Esophagus muscularis mucosa (tissue), 4 donors: ENCODE measurements around the gene RPLP1. TPM values are rescaled to one million over a fixed set of nuclear protein-coding genes. Genes with fewer than 3 reads are reported as not detected.

Experiments
- DNase-seq: peaks from one replicate; pipeline ENCODE4 v3.0.0-alpha.2; 2017; ENCODE audit errors: extremely low spot score
- H3K27ac ChIP-seq, 4 donors: fragments of 200-600 bp; sonication (generic); replicated peaks in 1 of 4; 1 replicate in 3 of 4; 2 replicates in 1 of 4; pipeline ENCODE4 v1.5.1; 2016 to 2019; ENCODE audit warnings: mild to moderate bottlenecking in 1 of 4
- H3K27me3 ChIP-seq, 4 donors: fragments of 200-600 bp; sonication (generic); one replicate each; pipeline versions ENCODE4 v1.5.1 to v1.6.0; 2016 to 2019
- H3K36me3 ChIP-seq, 4 donors: fragments of 200-600 bp; sonication (generic); one replicate each; pipeline ENCODE4 v1.5.1; 2016 to 2019
- H3K4me1 ChIP-seq, 4 donors: fragments of 200-600 bp; sonication (generic); one replicate each; pipeline ENCODE4 v1.5.1; 2016 to 2019
- H3K4me3 ChIP-seq, 4 donors: fragments of 200-600 bp; sonication (generic); 1 replicate in 2 of 4; 2 replicates in 2 of 4; pipeline ENCODE4 v1.5.1; 2016 to 2019; ENCODE audit warnings: mild to moderate bottlenecking in 4 of 4, moderate library complexity in 1 of 4
- H3K9me3 ChIP-seq, 4 donors: fragments of 200-600 bp; sonication (generic); 1 replicate in 3 of 4; 2 replicates in 1 of 4; pipeline ENCODE4 v1.5.1; 2016 to 2019
- CTCF ChIP-seq, 3 experiments: fragments of 200-600 bp in 2 of 3; fragments of 450-650 bp in 1 of 3; sonication (generic) in 2 of 3; IDR thresholded peaks; one replicate each; pipeline ENCODE4 v1.5.1; 2017 to 2019; ENCODE audit warnings: antibody characterized with exemption in 3 of 3, mild to moderate bottlenecking in 2 of 3, moderate library complexity in 1 of 3
- EP300 ChIP-seq: sonication (generic); formaldehyde crosslinking; IDR thresholded peaks from one replicate; pipeline ENCODE4 v1.6.1; 2017; ENCODE audit warnings: antibody characterized with exemption
- POLR2A ChIP-seq: fragments of 450-650 bp; IDR thresholded peaks from one replicate; pipeline ENCODE4 v1.6.1; 2017; ENCODE audit warnings: antibody characterized with exemption, moderate library complexity, mild to moderate bottlenecking, low read depth
- POLR2AphosphoS5 ChIP-seq, 2 donors: sonication (generic); formaldehyde crosslinking; IDR thresholded peaks; one replicate each; pipeline ENCODE4 v1.6.1; 2017; ENCODE audit warnings: antibody characterized with exemption in 2 of 2
- WGBS: methylation state at CpG from one replicate; pipeline ENCODE4 v1.1.5; 2018; 5-methylcytosine and 5-hydroxymethylcytosine counted together
- intact Hi-C: fragments of 100-400 bp; cut with DNase I; formaldehyde crosslinking; loops from one replicate; pipeline ENCODE4 v1.15.1; 2023
- total RNA-seq, 4 donors: library from RNA; depleted of rRNA; stranded (reverse); fragments of >200 nt; gene quantifications; one replicate each; pipeline versions ENCODE4 v1.1.0 to v1.2.1, GENCODE V29; 2016

RPLP1 gene
- total RNA-seq, 4 donors from 2014 or later: 460 to 623 (median 514) TPM

GRCh38 chr15:69413822-69414700 lies 38.6 kb upstream of the RPLP1 start, which contains the start of gene KIF23:
TSS of gene KIF23 (plus strand) at chr15:69414349. CDS start at chr15:69414466, 117 bp downstream.
- peak within 1 kb of the TSS; percentile 83 to 93 (median 85) for H3K4me3 ChIP-seq
- intact Hi-C loops: no loop called here
- WGBS: 4% methylated on average over 30 of the region's 78 CpGs
- DNase-seq: peak; percentile 93
- no peaks in the 10 kb centered on the region for H3K36me3 ChIP-seq
- peaks cover 0 to 20% (median 16%) of the 10 kb centered on the region in 4 donors for H3K4me1 ChIP-seq
- TF ChIP-seq POLR2AphosphoS5 (IDR thresholded peaks at IDR 0.05): peak; percentile 57 to 75
- no peak for TF ChIP-seq EP300
- TF ChIP-seq POLR2A: no peak
- TF ChIP-seq CTCF (IDR thresholded peaks at IDR 0.05): no peak
- H3K9me3 ChIP-seq: no peaks in the 10 kb centered on the region
- H3K27me3 ChIP-seq: no peaks in the 10 kb centered on the region
- peak within 1 kb of the TSS; percentile 74 to 90 (median 82) for H3K27ac ChIP-seq

GRCh38 chr15:69414701-69415167 lies 37.9 kb upstream of the RPLP1 start:
- Histone ChIP-seq H3K9me3 (no peaks in the 10 kb centered on the region), H3K36me3 (no peaks in the 10 kb centered on the region), H3K4me3 (peak overlapping the region; percentile 83 to 93 (median 85)), H3K27me3 (no peaks in the 10 kb centered on the region), H3K4me1 (peaks cover 0 to 20% (median 16%) of the 10 kb centered on the region in 4 donors), H3K27ac (peak overlapping the region; percentile 74 to 90 (median 82))
- WGBS: 0% methylated on average over 12 of the region's 29 CpGs
- intact Hi-C loops: loop anchor here (5.0 kb wide), 1 partner anchor 38 kb away; the partner anchor contains the start of gene RPLP1
- DNase-seq: no peak
- TF ChIP-seq POLR2AphosphoS5 (IDR thresholded peaks at IDR 0.05): peak in 1 of 2 donors; percentile 62
- TF ChIP-seq EP300: no peak

- Histone ChIP-seq H3K4me1 (peaks cover 0 to 20% (median 16%) of the 10 kb centered on the region in 4 donors), H3K9me3 (no peaks in the 10 kb centered on the region), H3K27ac (peak overlapping the region in 2 of 4 donors; percentile 78 to 90), H3K4me3 (peak overlapping the region in 2 of 4 donors; percentile 83 to 87), H3K27me3 (no peaks in the 10 kb centered on the region), H3K36me3 (no peaks in the 10 kb centered on the region)
- TF ChIP-seq CTCF (IDR thresholded peaks at IDR 0.05) (no peak), POLR2A (no peak), POLR2AphosphoS5 (IDR thresholded peaks at IDR 0.05) (no peak), EP300 (no peak)
- no peak for DNase-seq
- intact Hi-C loops: loop anchor here (5.0 kb wide), 1 partner anchor 37 kb away; the partner anchor contains the start of gene RPLP1
- WGBS: 68% methylated on average over 3 of the region's 3 CpGs
Measured at GRCh38 chr15:69415381-69415780, 37.2 kb upstream of the RPLP1 start.

- Histone ChIP-seq H3K4me1 (peaks cover 0 to 20% (median 16%) of the 10 kb centered on the region in 4 donors), H3K27ac (no peak overlapping the region), H3K27me3 (no peaks in the 10 kb centered on the region), H3K4me3 (no peak overlapping the region), H3K9me3 (no peaks in the 10 kb centered on the region), H3K36me3 (no peaks in the 10 kb centered on the region)
- intact Hi-C loops: loop anchor here (5.0 kb wide), 1 partner anchor 35 kb away; the partner anchor contains the start of gene RPLP1
- TF ChIP-seq POLR2A (no peak), EP300 (no peak), POLR2AphosphoS5 (IDR thresholded peaks at IDR 0.05) (no peak), CTCF (IDR thresholded peaks at IDR 0.05) (no peak)
- no peak for DNase-seq
Measured at GRCh38 chr15:69417581-69417980, 35.0 kb upstream of the RPLP1 start.

- Histone ChIP-seq H3K36me3 (no peaks in the 10 kb centered on the region), H3K4me1 (no peaks in the 10 kb centered on the region), H3K27ac (no peak overlapping the region), H3K9me3 (no peaks in the 10 kb centered on the region), H3K4me3 (no peak overlapping the region), H3K27me3 (no peaks in the 10 kb centered on the region)
- TF ChIP-seq POLR2A (no peak), CTCF (IDR thresholded peaks at IDR 0.05) (no peak), POLR2AphosphoS5 (IDR thresholded peaks at IDR 0.05) (no peak), EP300 (no peak)
- DNase-seq: no peak
- intact Hi-C loops: no loop called here
Measured at GRCh38 chr15:69421498-69421897, 31.1 kb upstream of the RPLP1 start.
